IPS-18a (cell line): ENCODE data around the gene CDK5R2.
A peak's percentile ranks its signal among the peaks of the same experiment; 100 is the strongest.

ENCODE experiments used
- H3K27ac ChIP-seq: one replicate; pipeline ENCODE4 v1.5.1; 2013; ENCODE audit warnings: low read length
- H3K27me3 ChIP-seq: one replicate; pipeline ENCODE4 v1.6.1; 2013; ENCODE audit warnings: mild to moderate bottlenecking, low read length; ENCODE audit not compliant: control insufficient read depth, insufficient read depth
- H3K36me3 ChIP-seq: one replicate; pipeline ENCODE4 v1.6.1; 2013; ENCODE audit warnings: low read depth, low read length; ENCODE audit not compliant: control insufficient read depth
- H3K4me1 ChIP-seq: one replicate; pipeline ENCODE4 v1.6.1; 2013; ENCODE audit warnings: low read depth, low read length; ENCODE audit not compliant: control insufficient read depth
- H3K4me3 ChIP-seq: one replicate; pipeline ENCODE4 v1.5.1; 2013; ENCODE audit warnings: low read length
- H3K9ac ChIP-seq: one replicate; pipeline ENCODE4 v1.6.1; 2013; ENCODE audit warnings: mild to moderate bottlenecking, low read length, moderate library complexity
- H3K9me3 ChIP-seq: one replicate; pipeline ENCODE4 v1.6.1; 2013; ENCODE audit warnings: low read depth, low read length; ENCODE audit not compliant: control insufficient read depth

Gene CDK5R2

GRCh38 chr2:218963601-218964000 is 4.1 kb downstream of the CDK5R2 start:
- Histone ChIP-seq H3K27me3 (peaks cover 60% of the 10 kb centered on the region), H3K4me3 (peak overlapping the region; percentile 67), H3K9me3 (no peaks in the 10 kb centered on the region), H3K36me3 (no peaks in the 10 kb centered on the region), H3K27ac (no peak overlapping the region), H3K4me1 (peaks cover 18% of the 10 kb centered on the region), H3K9ac (peak overlapping the region; percentile 31)

GRCh38 chr2:218964041-218964771 is 4.7 kb downstream of the CDK5R2 start:
- Histone ChIP-seq H3K27ac (no peak overlapping the region), H3K4me1 (peaks cover 18% of the 10 kb centered on the region), H3K4me3 (peak overlapping the region; percentile 67), H3K9ac (peak overlapping the region; percentile 17), H3K36me3 (no peaks in the 10 kb centered on the region), H3K27me3 (peaks cover 57% of the 10 kb centered on the region), H3K9me3 (no peaks in the 10 kb centered on the region)

- H3K4me1 ChIP-seq: no peaks in the 10 kb centered on the region
- H3K4me3 ChIP-seq: no peak overlapping the region
- H3K27me3 ChIP-seq: peaks cover 68% of the 10 kb centered on the region
- H3K9me3 ChIP-seq: no peaks in the 10 kb centered on the region
- no peak overlapping the region for H3K27ac ChIP-seq
- no peaks in the 10 kb centered on the region for H3K36me3 ChIP-seq
- H3K9ac ChIP-seq: no peak overlapping the region
Observed at GRCh38 chr2:218970894-218971293, 11.4 kb downstream of the CDK5R2 start.

GRCh38 chr2:218975060-218975777 is 15.8 kb downstream of the CDK5R2 start:
- H3K9me3 ChIP-seq: no peaks in the 10 kb centered on the region
- H3K4me1 ChIP-seq: no peaks in the 10 kb centered on the region
- H3K27me3 ChIP-seq: peaks cover 89% of the 10 kb centered on the region
- H3K36me3 ChIP-seq: no peaks in the 10 kb centered on the region
- no peak overlapping the region for H3K4me3 ChIP-seq
- H3K9ac ChIP-seq: no peak overlapping the region
- H3K27ac ChIP-seq: no peak overlapping the region

GRCh38 chr2:218979846-218980734 is 20.6 kb downstream of the CDK5R2 start:
- Histone ChIP-seq H3K27ac (no peak overlapping the region), H3K9me3 (no peaks in the 10 kb centered on the region), H3K36me3 (no peaks in the 10 kb centered on the region), H3K9ac (no peak overlapping the region), H3K4me3 (peak overlapping the region; percentile 11), H3K27me3 (peaks cover 100% of the 10 kb centered on the region), H3K4me1 (peaks cover 4% of the 10 kb centered on the region)

GRCh38 chr2:218980735-218981389 is 21.4 kb downstream of the CDK5R2 start:
- Histone ChIP-seq H3K4me3 (no peak overlapping the region), H3K9ac (no peak overlapping the region), H3K4me1 (peaks cover 4% of the 10 kb centered on the region), H3K27me3 (peaks cover 100% of the 10 kb centered on the region), H3K27ac (no peak overlapping the region), H3K36me3 (no peaks in the 10 kb centered on the region), H3K9me3 (no peaks in the 10 kb centered on the region)

- Histone ChIP-seq H3K36me3 (no peaks in the 10 kb centered on the region), H3K9ac (no peak overlapping the region), H3K4me1 (peaks cover 4% of the 10 kb centered on the region), H3K4me3 (no peak overlapping the region), H3K27me3 (peaks cover 100% of the 10 kb centered on the region), H3K9me3 (no peaks in the 10 kb centered on the region), H3K27ac (no peak overlapping the region)
Observed at GRCh38 chr2:218981390-218981880, 22.0 kb downstream of the CDK5R2 start.

- Histone ChIP-seq H3K36me3 (no peaks in the 10 kb centered on the region), H3K9me3 (no peaks in the 10 kb centered on the region), H3K27ac (no peak overlapping the region), H3K27me3 (peaks cover 100% of the 10 kb centered on the region), H3K9ac (no peak overlapping the region), H3K4me1 (peaks cover 4% of the 10 kb centered on the region), H3K4me3 (peak overlapping the region; percentile 18)
Observed at GRCh38 chr2:218981881-218982585, 22.6 kb downstream of the CDK5R2 start.

GRCh38 chr2:218982586-218983262 is 23.3 kb downstream of the CDK5R2 start:
- H3K9me3 ChIP-seq: no peaks in the 10 kb centered on the region
- no peak overlapping the region for H3K9ac ChIP-seq
- H3K36me3 ChIP-seq: no peaks in the 10 kb centered on the region
- peaks cover 4% of the 10 kb centered on the region for H3K4me1 ChIP-seq
- H3K4me3 ChIP-seq: no peak overlapping the region
- H3K27me3 ChIP-seq: peaks cover 100% of the 10 kb centered on the region
- H3K27ac ChIP-seq: no peak overlapping the region

GRCh38 chr2:218983263-218983933 is 23.9 kb downstream of the CDK5R2 start:
- Histone ChIP-seq H3K36me3 (no peaks in the 10 kb centered on the region), H3K9ac (no peak overlapping the region), H3K27ac (no peak overlapping the region), H3K9me3 (no peaks in the 10 kb centered on the region), H3K4me3 (no peak overlapping the region), H3K27me3 (peaks cover 100% of the 10 kb centered on the region), H3K4me1 (peaks cover 4% of the 10 kb centered on the region)
